Measurements from ENCODE around the gene CST7.

Gene CST7

GRCh38 chr20:24965065-24965919, 16.2 kb downstream of the CST7 start:
- DNase-seq = no peak

- no peak for DNase-seq
These were observed 17.4 kb downstream of the CST7 start for GRCh38 chr20:24966317-24967012.

- DNase-seq = no peak
These were observed 19.3 kb downstream of the CST7 start for GRCh38 chr20:24968278-24968800.

- no peak for DNase-seq
These were observed 20.3 kb downstream of the CST7 start for GRCh38 chr20:24969186-24970029.

- DNase-seq = no peak
These were observed 21.0 kb downstream of the CST7 start for GRCh38 chr20:24970030-24970553.

- no peak for DNase-seq
These were observed 21.7 kb downstream of the CST7 start for GRCh38 chr20:24970754-24971153.

- DNase-seq = no peak
These were observed 22.5 kb downstream of the CST7 start for GRCh38 chr20:24971376-24972101.

- no peak for DNase-seq
These were observed 23.3 kb downstream of the CST7 start for GRCh38 chr20:24972341-24972740.

- DNase-seq = no peak
These were observed 28.3 kb downstream of the CST7 start for GRCh38 chr20:24977336-24977735.

- DNase-seq = no peak
These were observed 28.7 kb downstream of the CST7 start for GRCh38 chr20:24977797-24978196.

GRCh38 chr20:24978513-24978912, 29.4 kb downstream of the CST7 start:
- DNase-seq = no peak

- DNase-seq = no peak
These were observed 30.2 kb downstream of the CST7 start for GRCh38 chr20:24979036-24979960.

GRCh38 chr20:24980291-24981053, 31.4 kb downstream of the CST7 start:
- DNase-seq = no peak

GRCh38 chr20:24981282-24981681, 32.2 kb downstream of the CST7 start:
- no peak for DNase-seq

GRCh38 chr20:24981790-24982189, 32.7 kb downstream of the CST7 start:
- no peak for DNase-seq

- no peak for DNase-seq
These were observed 34.8 kb downstream of the CST7 start for GRCh38 chr20:24983896-24984295.

GRCh38 chr20:24984961-24985640, 36.0 kb downstream of the CST7 start:
- no peak for DNase-seq

GRCh38 chr20:24985802-24986201, 36.7 kb downstream of the CST7 start:
- DNase-seq = no peak

GRCh38 chr20:24986436-24987015, 37.5 kb downstream of the CST7 start:
- DNase-seq = no peak
